Measurements from ENCODE around the gene FSTL4. TPM values are rescaled to one million over a fixed set of nuclear protein-coding genes. Genes with fewer than 3 reads are reported as not detected.

The FSTL4 gene
- total and polyA plus RNA-seq, 2 experiments from 2014 or later: 1.4 to 2.8 TPM

GRCh38 chr5:133508331-133508730, 104.0 kb downstream of the FSTL4 start:
- Histone ChIP-seq H3K9me2 (ENCODE audit: insufficient read depth) (peaks cover 3% of the 10 kb centered on the region; the same call in 1 of the 2 replicates), H3K4me3 (no peak overlapping the region), H3K4me1 (ENCODE audit: insufficient read depth) (no peaks in the 10 kb centered on the region), H4K20me1 (replicated peaks; ENCODE audit: insufficient read depth) (no peaks in the 10 kb centered on the region), H3K27me3 (ENCODE audit: insufficient read depth) (no peaks in the 10 kb centered on the region), H2AFZ (no peak overlapping the region), H3K36me3 (ENCODE audit: insufficient read depth) (no peaks in the 10 kb centered on the region), H3K4me2 (no peak overlapping the region), H3K27ac (ENCODE audit: low read depth) (no peak overlapping the region), H3F3A (replicated peaks; ENCODE audit: low read depth) (no peaks in the 10 kb centered on the region), H3K79me2 (replicated peaks; ENCODE audit: insufficient read depth) (no peaks in the 10 kb centered on the region)
- no peak for DNase-seq (ENCODE audit: low spot score)
- no peaks in the 10 kb centered on the region for H3K36me3 Mint-ChIP-seq (ENCODE audit: low read depth)
- no peak overlapping the region for H3K27ac Mint-ChIP-seq
- no peak for ATAC-seq
- TF ChIP-seq CTCF (conservative IDR thresholded peaks at IDR 0.05; ENCODE audit: low read depth in 2 of 2) (no peak), CREB1 (CRISPR knock-in tag; IDR thresholded peaks at IDR 0.05; ENCODE audit: low read depth) (no peak), ZNF462 (CRISPR knock-in tag; IDR thresholded peaks at IDR 0.05) (no peak), STAT1 (IDR thresholded peaks at IDR 0.05; ENCODE audit: unreplicated experiment) (no peak), EZH2 (IDR thresholded peaks at IDR 0.05; ENCODE audit: low read depth, unreplicated experiment) (no peak), NANOG (IDR thresholded peaks at IDR 0.05; ENCODE audit: borderline replicate concordance) (no peak), ZNF114 (CRISPR knock-in tag; IDR thresholded peaks at IDR 0.05) (no peak), POLR2AphosphoS5 (IDR thresholded peaks at IDR 0.05; ENCODE audit: low read depth) (no peak)
- H3K4me1 Mint-ChIP-seq: peaks cover 4% of the 10 kb centered on the region
- no peak overlapping the region for H3K4me3 Mint-ChIP-seq
- H3K9me3 Mint-ChIP-seq: no peaks in the 10 kb centered on the region
- H3K27me3 Mint-ChIP-seq (ENCODE audit: insufficient read depth, low read depth, poor library complexity): no peaks in the 10 kb centered on the region
